NCI-H524 treated with DMSO at 0.1 percent for 48 hours (cell line): ENCODE measurements around the gene CXCL17.
A peak's percentile ranks its signal among the peaks of the same experiment; 100 is the strongest.
"Not testable (repeated sequence)": the region's sequence is repeated elsewhere in the genome, so short reads cannot be mapped to it uniquely, and the experiment has no call there.

Experiments used
- DNase-seq: peaks from one replicate; lab custom pipeline; 2025; lab: John Stamatoyannopoulos, UW

CXCL17 gene

DNA sequence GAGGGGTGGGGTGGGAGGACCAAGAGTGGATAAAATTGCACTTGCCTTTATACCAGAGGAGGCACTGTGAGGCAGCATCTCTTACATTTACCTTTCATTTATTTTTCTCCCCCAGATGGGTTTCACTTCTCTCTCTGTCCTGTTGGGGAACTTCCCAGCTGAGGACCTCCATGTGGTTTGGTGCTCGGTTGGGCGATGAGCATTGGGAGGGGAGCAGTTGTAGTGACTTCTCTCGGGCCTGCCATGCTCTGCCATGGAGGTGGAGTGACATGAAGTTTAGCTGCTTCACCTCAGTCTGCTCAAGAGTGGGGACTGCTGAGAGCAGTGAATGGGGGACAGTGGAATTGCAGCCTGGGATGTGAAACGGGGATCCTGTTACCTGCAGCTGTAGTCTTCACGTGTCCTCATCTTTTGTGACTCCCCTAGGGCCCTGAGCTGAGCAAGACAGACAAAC, 23.1 kb upstream of the CXCL17 start:
- DNase-seq, result no peak

DNA sequence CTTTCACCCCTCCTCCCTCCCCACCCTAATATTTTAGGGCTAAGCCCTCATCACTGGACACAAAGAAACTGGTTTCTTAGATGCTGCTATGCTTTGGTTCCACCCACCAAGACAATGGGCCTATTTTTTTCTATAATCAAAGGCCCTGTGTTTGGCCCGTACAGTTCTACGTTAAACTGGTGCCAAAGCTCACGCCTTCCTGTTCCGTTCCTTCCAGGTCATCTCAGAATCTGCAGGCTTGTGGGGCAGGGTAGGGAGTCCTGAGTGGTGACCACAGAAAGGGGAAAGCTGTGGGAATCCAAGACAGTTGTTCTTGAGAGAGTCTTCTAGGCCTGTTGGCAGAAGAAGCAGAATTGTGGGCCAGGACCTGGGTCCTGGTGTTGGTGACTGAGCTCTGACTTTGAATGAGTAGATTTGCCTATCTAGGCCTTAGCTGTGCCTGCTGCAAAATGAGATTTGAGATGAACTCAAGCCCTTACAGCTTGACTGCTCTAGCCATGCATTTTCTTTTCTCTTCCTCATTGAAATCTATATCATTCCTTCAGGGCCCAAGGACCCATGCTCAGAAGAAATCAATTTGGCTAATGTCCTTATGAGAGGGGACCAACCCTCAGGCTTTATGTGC, 19.1 kb upstream of the CXCL17 start:
- no peak for DNase-seq

DNA sequence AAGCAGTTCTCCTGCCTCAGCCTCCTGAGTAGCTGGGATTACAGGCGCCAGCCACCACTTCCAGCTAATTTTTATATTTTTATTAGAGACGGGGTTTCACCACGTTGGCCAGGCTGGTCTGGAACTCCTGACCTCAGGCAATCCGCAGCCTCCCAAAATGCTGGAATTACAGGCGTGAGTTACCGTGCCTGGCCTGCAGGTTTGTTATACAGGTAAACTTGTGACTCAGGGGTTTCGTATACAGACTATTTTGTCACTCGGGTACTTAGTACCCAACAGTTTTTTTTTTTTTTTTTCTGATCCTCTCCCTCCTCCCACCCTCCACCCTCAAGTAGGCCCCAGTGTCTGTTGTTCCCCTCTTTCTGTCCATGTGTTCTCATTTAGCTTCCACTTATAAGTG, 18.5 kb upstream of the CXCL17 start:
- not testable (repeated sequence) for DNase-seq

DNA sequence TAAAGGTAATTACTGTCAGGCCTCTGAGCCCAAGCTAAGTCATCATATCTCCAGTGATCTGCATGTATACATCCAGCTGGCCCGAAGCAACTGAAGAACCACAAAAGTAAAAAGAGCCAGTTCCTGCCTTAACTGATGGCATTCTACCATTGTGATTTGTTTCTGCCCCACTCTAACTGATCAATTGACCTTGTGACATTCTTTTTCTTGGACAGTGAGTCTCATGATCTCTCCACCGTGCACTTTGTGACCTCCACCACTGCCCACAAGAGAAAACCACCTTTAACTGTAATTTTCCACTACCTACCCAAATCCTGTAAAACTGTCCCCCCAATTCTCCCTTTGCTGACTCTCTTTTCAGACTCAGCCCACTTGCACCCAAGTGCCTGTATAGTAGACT, 17.2 kb upstream of the CXCL17 start:
- DNase-seq, result no peak

DNA sequence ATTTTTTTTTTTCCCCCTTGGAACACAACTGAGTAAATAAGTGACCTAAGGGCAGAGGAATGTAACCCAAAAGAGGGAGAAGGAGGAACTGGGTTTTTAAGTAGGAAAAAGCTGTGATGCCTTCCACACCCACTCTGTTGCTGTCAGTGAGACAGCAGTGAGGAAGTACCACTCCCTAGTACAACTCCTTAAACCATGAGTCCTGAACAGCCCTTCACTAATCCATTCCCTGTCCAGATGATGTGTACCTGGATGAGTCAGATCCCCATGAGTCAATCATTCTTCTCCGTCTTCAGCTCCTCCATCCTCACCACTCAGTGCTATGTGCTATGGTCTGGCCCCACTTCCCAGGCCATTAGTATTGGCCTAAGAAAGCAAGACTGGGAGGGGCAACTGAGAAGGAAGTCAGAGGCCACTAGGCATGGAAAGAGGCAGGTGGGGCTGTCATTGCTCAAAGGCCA, 12.9 kb upstream of the CXCL17 start:
- no peak for DNase-seq

DNA sequence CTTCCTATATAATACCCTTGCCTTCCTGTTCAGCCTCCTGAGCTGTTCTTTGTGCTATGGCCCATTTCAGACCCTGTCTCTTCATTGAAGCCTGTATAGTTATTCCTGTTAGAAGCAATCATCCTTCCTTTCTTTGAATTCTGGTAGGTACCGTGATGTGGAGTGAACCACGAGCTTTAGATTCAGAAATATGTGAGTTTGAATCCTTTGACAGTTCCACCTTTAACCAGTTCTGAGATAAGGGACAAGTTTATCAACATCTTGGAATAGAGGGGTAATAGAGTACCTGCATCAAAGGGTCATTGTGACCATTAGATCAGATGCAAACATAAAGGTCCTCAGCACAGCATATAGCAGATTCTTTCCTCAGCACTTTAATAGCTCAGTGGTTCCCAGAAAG, 12.3 kb upstream of the CXCL17 start:
- DNase-seq, result no peak

DNA sequence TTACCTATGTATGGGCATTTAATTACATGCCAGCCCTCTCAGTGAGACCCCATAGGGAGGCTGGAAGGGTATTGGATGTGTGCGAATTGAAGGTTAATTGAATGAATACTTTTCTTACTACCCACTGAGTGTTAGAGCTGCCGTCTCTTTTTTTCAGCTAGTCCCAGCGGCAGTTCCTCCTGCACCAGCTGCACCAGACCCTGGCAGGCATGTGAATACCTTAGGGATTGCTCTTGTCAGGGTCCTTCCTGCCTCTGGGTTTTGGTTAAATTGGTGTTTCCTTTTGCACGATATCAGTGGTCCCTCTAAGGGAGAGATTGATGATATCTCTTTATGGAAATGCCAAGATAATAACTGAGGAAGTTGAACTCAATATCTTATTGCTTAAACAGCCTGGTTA, 9.8 kb upstream of the CXCL17 start:
- no peak for DNase-seq

DNA sequence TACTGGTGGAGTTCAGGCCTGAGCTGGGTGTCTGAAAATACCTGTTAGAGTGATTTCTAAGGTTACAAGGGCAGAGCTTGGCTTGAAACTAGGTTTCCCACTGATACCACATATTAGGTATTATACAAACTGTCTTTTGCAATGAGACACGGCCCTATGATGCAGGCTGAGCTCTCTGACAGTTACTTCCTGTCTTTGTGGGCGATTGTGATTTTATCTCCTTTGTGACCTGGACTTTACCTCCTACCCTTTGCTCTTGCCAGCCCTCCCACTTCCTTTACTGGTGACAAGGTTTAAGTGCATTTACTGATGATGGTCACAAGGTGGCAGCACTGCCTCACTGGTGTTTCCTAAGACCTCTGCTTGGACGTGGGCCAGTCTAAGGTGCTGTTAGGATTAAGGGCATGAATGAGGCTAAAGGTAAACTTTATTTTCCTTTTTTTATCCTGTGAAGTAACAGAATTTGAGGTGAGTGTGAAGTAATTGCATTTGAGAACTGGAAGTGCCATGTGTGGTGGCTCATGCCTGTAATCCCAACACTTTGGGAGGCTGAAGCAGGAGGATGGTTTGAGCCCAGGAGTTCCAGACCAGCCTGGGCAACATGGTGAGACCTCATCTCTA, 7.7 kb upstream of the CXCL17 start:
- no peak for DNase-seq

DNA sequence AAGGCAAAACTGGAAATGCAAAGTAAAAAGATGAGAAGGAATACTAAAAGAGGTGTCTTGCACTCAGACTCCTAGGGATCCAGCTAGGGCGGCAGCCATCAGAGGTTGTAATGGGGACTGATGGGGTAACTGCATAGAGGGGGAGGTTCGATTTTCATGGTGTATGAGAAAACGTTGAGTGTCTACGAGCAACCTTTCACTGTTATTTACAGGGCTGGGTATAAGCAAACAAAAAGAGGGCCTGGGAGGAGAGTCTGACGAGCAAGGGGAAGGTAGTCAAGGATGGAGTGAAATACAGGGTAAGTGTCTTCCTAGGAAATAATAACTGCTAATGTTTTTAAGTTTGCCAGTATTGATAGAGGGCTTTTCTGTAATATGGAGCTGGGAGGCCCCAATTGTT, 5.6 kb upstream of the CXCL17 start:
- DNase-seq, result not testable (repeated sequence)

DNA sequence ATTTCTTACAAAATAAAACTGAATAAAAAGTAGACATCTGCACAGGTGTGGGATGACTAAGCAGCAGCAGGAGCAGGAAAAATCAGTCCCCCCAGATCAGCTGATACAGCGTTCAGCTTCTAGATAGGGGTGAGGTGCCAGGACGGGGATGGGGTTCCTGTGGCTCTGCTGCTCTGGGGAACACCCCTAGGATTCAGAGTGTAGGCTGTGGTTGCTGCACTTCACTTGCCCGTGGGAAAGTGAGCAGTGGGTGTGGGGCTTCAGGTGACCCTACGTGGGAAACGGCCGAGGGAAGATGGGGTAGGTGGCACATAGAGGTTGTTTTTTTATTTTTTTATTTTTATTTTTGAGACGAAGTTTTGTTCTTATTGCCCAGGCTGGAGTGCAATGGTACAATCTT, 3.2 kb upstream of the CXCL17 start:
- DNase-seq, result no peak

DNA sequence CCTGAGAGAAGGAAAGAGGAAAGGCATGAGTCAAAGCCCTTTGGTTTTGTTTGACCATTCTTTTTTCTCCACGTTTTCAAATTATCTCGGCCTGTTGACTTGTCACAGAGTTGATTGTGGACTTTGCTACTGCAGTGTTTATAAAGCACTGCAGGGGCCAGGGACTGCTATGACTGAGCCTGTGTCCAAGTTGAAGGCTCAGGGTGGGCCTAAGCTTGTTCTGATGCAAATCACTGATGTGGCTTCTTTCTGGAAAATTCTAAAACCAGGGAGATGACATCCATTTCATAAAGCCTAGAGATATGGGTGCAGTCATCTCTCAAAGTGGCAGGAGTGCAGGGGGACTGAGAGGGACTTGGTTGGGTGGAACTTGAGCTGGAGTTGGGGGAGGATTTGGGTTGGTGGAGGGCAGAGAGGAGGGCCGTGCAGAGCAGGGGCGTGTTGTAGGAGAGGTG, 1.2 kb upstream of the CXCL17 start:
- DNase-seq, result no peak

DNA sequence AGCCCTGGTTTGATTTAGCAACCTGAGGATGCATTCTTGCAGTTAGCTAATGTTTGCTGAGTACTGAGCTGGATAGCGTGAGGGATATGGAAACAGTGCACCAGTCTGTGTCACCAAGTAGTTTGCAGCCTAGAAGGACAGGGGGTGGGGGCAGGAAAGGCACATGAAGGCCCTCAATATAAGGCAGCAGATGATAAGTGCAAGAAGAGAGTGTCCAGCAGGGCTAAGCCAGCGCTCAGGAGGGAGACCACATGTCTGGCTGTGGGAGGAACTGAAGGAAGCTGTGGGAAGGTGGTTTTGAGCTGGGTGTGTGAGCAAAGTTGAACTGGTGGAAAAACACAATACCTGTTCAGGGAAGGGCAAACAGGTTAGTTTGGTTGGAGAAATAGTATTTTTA, 1.7 kb downstream of the CXCL17 start:
- no peak for DNase-seq

DNA sequence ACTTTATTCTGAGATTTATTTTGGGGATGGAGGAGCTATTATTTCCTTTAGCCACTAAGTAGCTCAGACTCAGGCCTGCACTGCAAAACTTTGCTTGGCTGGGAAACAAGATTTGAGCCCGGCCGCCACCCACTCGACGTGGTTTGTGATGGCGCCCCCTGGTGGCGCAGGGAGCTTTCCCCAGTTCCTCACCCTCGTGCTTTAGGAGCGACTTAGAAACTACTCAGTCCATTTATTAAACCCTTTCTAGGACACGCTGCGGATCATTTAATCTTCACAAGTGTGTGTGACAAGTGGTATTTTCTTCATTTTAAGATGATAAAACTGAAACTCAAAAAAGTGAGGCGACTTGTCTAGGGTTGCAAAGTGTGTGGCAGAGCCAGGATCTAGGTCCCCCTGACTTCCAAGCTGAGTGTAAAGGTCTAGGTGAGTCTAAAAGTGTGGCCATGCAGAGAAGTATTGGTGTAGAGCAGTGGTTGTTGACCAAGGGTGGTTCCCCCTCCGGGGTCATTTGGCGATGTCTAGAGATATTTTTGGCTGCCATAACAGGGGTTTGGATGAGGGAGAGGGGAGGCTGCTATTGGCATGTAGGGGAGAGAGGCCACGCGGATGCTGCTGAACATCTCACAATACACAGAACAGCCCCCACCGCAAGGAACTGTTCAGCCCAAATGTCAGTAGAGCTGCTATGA, 2.2 kb downstream of the CXCL17 start:
- DNase-seq, result no peak

DNA sequence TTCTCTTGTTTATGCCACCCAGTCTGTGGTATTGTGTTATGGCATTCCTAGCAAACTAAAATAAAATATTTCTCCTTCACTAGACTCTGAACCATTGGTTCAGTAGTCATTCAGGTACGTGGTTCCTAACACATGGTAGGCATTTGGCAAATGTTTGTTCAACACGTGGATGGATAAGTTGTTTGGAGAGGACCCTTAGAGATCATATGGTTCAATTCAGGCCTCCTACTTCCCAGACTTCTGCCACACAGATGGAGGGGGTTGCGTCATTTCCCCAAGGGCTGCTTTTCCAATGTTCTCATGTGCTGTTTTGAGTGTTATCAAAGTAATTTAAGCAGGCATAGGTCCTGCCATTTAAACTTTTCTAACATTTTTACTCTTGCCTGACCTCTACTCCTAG, 6.7 kb downstream of the CXCL17 start:
- DNase-seq, result peak; percentile 60

DNA sequence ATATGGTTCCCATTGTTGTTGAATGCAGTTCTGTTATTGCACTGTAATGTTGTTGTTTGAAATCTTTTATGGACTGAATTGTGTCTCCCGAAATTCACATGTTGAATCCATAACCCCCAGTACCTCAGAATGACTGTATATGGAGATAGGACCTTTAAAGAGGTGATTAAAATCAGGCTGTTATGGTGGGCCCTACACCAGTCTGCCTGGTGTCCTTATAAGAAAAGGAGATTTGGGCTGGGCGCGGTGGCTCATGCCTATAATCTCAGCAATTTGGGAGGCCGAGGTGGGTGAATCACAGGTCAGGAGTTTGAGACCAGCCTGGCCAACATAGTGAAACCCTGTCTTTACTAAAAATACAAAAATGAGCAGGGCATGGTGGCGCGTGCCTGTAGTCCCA, 7.4 kb downstream of the CXCL17 start:
- no peak for DNase-seq

DNA sequence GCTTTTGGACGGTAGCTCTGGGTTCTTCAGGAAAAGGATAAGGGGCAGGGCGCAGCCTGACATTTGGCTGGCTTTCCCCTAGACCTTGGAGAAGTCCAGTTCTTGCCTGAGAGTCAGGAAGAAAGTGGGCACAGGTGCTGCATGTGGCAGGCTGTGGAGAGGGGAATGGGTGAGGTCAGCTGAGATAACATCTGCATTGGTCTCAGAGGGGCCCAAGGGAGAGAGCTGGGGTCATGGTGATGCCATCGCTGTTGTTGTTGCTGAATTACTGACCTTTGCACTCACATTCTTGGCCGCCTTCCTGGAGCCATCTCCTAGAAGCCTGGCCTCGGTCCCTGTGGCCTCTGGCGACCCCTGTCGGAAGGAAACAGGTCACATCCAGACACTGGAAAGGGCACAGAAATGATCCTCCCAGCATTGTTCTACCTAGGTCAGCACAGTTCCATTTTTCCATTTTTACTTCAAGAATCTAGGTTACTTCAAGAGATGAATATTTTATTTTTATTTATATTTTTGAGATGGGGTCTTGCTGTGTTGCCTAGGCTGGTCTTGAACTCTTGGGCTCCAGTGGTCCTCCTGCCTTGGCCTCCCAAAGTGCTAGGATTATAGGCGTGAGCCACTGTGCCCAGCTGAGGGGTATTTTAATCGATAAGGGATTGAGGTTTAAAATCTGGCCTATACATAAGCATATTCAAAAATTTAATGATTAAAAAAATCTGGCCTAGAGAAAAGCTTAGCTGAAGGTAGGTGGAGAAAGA, 9.1 kb downstream of the CXCL17 start:
- DNase-seq, result no peak

DNA sequence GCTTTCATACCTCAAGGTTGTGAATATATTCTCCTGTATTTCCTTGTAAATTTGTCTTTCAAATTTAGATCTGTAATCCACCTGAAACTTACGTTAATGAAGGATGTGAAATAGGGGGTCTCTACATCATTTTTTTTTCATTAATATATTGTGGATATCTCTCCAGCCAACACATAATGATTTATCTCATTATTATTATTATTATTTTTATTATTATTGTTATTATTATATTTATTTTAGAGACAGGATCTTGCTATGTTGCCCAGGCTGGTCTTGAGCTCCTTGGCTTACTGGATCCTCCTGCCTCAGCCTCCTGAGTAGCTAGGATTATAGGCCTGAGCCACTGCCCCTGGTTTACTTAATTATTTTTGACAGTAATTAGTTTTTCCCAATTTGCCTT, 11.3 kb downstream of the CXCL17 start:
- no peak for DNase-seq

DNA sequence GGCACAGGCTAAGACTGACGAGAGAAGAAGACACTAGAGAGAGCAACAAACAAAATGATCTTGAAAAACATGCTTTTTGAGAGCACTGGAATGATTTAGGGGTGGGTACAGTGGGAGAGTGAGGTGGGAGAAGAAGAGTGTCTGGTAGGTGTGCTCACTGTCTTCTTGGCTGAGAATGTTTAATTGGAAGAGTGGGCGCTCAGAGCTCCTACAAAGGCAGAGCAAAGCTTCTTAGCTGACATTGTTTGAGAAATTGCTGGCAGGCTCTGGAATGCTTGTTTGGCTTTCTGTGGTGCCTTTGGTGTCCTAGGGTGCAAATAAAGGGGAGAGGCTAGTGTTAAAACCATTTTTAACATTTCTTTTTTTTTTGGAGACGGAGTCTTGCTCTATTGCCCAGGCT, 14.1 kb downstream of the CXCL17 start:
- no peak for DNase-seq

DNA sequence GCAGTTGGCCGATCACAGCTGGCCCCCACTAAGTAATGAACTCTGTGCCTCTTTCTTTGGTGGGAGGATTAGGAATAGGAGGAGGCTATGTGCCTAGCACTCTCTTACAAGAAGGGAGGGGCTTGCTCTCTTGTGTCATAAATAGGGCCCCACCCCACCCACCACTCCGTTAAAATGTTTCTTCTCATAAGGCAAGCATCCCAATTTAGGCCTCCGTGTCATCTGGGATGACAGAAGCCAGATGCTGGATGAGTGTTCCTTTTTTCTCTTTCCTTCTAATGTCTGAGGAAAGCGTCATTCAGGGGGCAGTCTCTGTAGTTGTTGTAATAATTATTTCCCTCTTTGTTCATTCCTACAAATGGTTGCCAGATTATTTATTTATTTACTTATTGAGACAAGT, 15.4 kb downstream of the CXCL17 start, which contains the start of gene LIPE:
Gene LIPE (minus strand): TSS at position 76 of the 400 bp plus-strand sequence. CDS start 239 bp downstream, outside the sequence.
- peak; percentile 16 for DNase-seq

DNA sequence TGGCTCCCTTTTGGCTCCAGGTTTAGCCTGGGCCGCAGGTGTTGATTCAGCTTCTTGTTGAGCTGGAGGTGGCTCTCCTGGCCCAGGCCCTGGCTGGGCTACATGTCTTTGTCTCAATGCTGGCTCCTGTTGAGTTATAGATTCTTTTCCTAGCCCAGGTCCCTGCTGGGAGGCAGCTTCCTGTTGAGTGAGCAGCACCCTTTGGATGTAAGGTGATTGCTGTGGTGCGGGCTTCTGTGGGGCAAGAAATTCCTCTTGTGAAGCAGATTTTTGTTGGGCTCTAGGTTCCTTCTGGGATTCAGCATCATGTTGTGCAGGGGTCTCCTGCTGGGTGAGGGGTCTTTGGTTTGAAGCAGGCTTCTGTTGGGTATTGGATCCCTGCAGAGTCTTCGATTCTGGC, 16.1 kb downstream of the CXCL17 start:
- DNase-seq, result no peak

DNA sequence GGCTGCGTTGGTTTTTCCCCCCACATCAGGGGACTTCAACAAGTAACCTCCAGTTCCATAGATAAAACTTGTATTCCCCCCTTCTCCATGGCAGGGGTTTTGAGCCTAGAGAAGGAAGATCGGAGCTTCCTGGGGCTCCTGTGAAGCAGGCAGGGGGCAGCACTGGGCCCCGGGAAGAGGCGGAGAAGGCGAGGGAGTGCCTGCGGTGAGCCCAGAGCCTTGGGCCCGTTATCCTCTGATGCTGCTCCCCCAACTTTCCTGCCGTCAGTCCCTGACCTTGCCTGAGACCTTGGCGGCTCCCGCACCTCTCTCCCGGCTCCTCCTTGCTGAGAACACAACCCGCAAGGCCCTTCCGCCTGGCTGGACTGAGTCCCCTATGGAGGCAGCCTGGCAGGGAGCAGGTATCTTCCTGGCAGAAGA, 18.0 kb downstream of the CXCL17 start:
- DNase-seq, result no peak

DNA sequence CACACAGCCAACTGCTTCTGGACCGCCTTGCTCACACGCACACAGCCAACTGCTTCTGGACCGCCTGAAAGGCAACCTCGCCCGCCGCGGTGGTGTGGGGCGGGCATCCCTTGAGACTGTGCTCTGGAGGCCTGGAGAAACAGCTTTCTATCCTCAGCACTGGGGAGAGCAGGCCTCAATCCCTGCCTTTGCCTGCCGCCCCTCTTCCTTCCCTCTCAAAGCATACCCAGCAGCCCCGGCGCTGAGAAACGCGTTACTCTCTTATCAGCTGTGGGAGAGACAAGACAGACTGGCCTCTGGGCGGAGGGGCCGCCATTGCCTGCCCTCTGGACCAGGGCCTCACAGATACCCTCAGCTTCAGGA, 18.4 kb downstream of the CXCL17 start:
- no peak for DNase-seq
